Heart right ventricle (tissue), 16 donors: ENCODE results near the gene MT1F. TPM values are rescaled to one million over a fixed set of nuclear protein-coding genes. Genes with fewer than 3 reads are reported as not detected.

Experiments used
- ATAC-seq, 8 donors: fragments of 200-7000 bp; cut with Tn5 transposase; one replicate each; pipeline ENCODE4 v1.9.1; 2020; ENCODE audit warnings: mild to moderate bottlenecking in 8 of 8, moderate library complexity in 8 of 8, moderate number of reproducible peaks in 1 of 8
- DNase-seq, 2 donors: peaks; one replicate each; pipeline ENCODE4 v3.0.0-alpha.2; 2020
- H3K27ac ChIP-seq, 10 donors: fragments of 200-600 bp; sonication (generic) in 2 of 10; one replicate each; pipeline versions ENCODE4 v1.5.0 to v1.8.0; 2020 to 2022; ENCODE audit warnings: mild to moderate bottlenecking in 3 of 10
- H3K27me3 ChIP-seq, 7 donors: fragments of 200-600 bp; one replicate each; pipeline ENCODE4 v1.8.0; 2021 to 2022; ENCODE audit warnings: mild to moderate bottlenecking in 2 of 7
- H3K36me3 ChIP-seq, 9 donors: fragments of 200-600 bp; sonication (generic) in 1 of 9; one replicate each; pipeline versions ENCODE4 v1.5.0 to v1.8.0; 2020 to 2022; ENCODE audit warnings: mild to moderate bottlenecking in 2 of 9
- H3K4me1 ChIP-seq, 9 donors: fragments of 200-600 bp; sonication (generic) in 1 of 9; one replicate each; pipeline versions ENCODE4 v1.5.0 to v1.8.0; 2020 to 2022; ENCODE audit warnings: mild to moderate bottlenecking in 4 of 9
- H3K4me3 ChIP-seq, 10 donors: fragments of 200-600 bp; sonication (generic) in 2 of 10; one replicate each; pipeline versions ENCODE4 v1.5.0 to v1.8.0; 2020 to 2022; ENCODE audit warnings: mild to moderate bottlenecking in 7 of 10, moderate library complexity in 2 of 10
- H3K9me3 ChIP-seq, 11 donors: fragments of 200-600 bp in 10 of 11; sonication (generic) in 2 of 11; one replicate each; pipeline versions ENCODE4 v1.5.0 to v1.8.0; 2013 to 2022; ENCODE audit warnings: mild to moderate bottlenecking in 2 of 11, control low read depth in 1 of 11, moderate library complexity in 1 of 11
- WGBS, 2 donors: extraction: QIAGEN DNeasy Blood & Tissue Kit; methylation state at CpG; one replicate each; pipeline ENCODE4 v1.1.7; 2013; ENCODE audit warnings: inconsistent platforms in 1 of 2; 5-methylcytosine and 5-hydroxymethylcytosine counted together
- intact Hi-C, 10 donors: fragments of 100-400 bp; cut with DNase I; formaldehyde crosslinking; loops; one replicate each; pipeline versions ENCODE4 v1.11.1 to v1.14.2; 2022
- polyA plus RNA-seq, 2 donors: library from polyadenylated mRNA; stranded (reverse); fragments of 200-250 nt; gene quantifications; one replicate each; pipeline ENCODE4 v1.2.3, GENCODE V29; 2013
- total RNA-seq, 10 donors: library from RNA; stranded (reverse); fragmentation: NEBNext Ultra II Directional in 3 of 10; extraction: Animal tissue kit (Norgen Biotek cat#: 25700) in 3 of 10; gene quantifications; one replicate each; pipeline versions ENCODE4 v1.2.1 to v1.2.4, GENCODE V29; 2021 to 2023
- TF ChIP-seq, protein P1 (sequence below), 9 donors: fragments of 200-600 bp; sonication (generic) in 2 of 9; IDR thresholded peaks; one replicate each; pipeline versions ENCODE4 v1.5.0 to v1.8.0; 2021 to 2022; ENCODE audit warnings: antibody characterized with exemption in 9 of 9, mild to moderate bottlenecking in 5 of 9, moderate library complexity in 1 of 9
- donor health status: Arrhythmogenic right ventricular cardiomyopathy.
- donor health status: ischemic (EF 13 %, LVEDD 7.1; RV severe dilation, severe dysfunction).
- donor health status: healthy with polysubstance abuse.
- donor health status: DM: no; HTN: yes; CAD: no.
- donor health status: DM: no; HTN: no; CAD: no.
- donor health status: ischemic (EF 25% LVEDD 6.9; RV normal size, moderate dysfunction).
- donor health status: ischemic (EF 25% LVEDD 5.7; RV mildly dilated, moderate dysfunction).
- donor health status: healthy.
- donor health status: DM: yes; HTN: yes; CAD: no.
- donor health status: Ischemic cardiomyopathy.
- donor health status: ischemic (EF 35%, LVEDD 5.7; RV mildly dilated, moderate dysfunction).
- donor health status: nonischemic (EF 11% LVEDD 7.7; RV severe dilation, severe dysfunction).
- donor health status: DM: yes; HTN: yes; CAD: no.
- donor health status: PGD.
- donor health status: ischemic (EF 29% LVEDD 5.4; RV normal size, mild dysfunction).
- donor health status: nonischemic (EF 23%, LVEDD 6.1; RV moderate dilation, normal function).

Gene MT1F
- total and polyA plus RNA-seq, 12 donors, result 0.98 to 7.7 (median 2.4) TPM

DNA sequence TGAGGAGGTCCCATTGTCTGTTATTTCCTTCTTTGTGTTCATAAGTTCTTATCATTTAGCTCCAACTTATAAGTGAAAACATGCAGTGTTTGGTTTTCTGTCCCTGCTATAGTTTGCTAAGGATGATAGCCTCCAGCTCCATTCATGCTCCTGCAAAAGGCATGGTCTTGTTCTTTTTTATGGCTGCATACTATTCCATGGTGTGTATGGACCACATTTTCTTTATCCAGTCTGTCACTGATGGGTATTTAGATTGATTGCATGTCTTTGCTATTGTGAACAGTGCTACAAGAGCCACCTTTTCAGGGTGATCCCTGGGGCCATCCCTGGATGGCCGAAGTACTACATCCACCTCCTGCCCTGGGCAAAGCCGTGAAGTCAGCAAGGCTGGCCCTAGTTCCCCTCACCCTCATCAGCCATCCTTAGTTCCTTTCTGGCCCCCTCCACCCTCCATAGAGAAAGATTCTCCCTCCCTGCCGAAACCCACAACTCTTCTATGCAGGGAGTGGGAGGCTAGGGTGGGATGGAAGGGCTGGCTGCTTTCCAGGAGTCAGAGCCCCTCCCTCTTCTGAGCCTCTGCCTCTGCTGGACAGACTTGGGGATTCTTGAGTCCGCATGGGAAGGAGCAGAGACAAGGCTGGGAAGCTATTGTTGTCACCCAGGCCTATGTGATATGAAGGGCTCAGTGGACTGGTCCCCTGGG, 32.8 kb downstream of the MT1F start:
- DNase-seq (no peak), ATAC-seq (peak in 1 of 8 donors; percentile 10)
- Histone ChIP-seq H3K9me3 (peaks cover 0 to 17% (median 0%) of the 10 kb centered on the region in 11 donors), H3K36me3 (no peaks in the 10 kb centered on the region), H3K4me3 (no peak overlapping the region), H3K27me3 (no peaks in the 10 kb centered on the region), H3K27ac (no peak overlapping the region), H3K4me1 (peaks cover 0 to 8% (median 0%) of the 10 kb centered on the region in 9 donors)
- intact Hi-C loops, result no loop called here
- WGBS, 2 donors, result 69 to 84% methylated on average over 4 of the region's 4 CpGs
- TF ChIP-seq, protein P1, sequence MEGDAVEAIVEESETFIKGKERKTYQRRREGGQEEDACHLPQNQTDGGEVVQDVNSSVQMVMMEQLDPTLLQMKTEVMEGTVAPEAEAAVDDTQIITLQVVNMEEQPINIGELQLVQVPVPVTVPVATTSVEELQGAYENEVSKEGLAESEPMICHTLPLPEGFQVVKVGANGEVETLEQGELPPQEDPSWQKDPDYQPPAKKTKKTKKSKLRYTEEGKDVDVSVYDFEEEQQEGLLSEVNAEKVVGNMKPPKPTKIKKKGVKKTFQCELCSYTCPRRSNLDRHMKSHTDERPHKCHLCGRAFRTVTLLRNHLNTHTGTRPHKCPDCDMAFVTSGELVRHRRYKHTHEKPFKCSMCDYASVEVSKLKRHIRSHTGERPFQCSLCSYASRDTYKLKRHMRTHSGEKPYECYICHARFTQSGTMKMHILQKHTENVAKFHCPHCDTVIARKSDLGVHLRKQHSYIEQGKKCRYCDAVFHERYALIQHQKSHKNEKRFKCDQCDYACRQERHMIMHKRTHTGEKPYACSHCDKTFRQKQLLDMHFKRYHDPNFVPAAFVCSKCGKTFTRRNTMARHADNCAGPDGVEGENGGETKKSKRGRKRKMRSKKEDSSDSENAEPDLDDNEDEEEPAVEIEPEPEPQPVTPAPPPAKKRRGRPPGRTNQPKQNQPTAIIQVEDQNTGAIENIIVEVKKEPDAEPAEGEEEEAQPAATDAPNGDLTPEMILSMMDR (IDR thresholded peaks at IDR 0.05), result no peak

DNA sequence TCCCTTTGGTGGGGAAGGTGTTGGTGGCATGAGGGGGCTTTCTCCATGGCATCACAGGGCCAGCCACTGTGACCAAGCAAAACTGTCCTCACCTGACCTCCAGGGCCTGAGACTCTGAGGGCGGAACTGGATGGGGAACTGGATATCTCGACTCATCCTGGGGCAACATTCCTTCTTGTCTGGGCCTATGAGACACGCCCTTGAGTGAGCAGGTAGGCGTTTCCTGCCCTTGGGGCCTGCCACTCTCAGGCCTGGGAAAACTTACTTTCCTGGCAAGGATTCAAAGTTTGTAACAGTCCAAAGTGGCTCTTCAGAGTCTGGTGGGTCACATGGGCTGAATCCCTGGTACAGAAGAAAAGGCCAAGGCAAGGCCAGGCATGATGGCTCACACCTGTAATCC, 34.1 kb downstream of the MT1F start:
- Histone ChIP-seq H3K27ac (no peak overlapping the region), H3K4me1 (peaks cover 0 to 8% (median 0%) of the 10 kb centered on the region in 9 donors), H3K9me3 (peaks cover 0 to 8% (median 0%) of the 10 kb centered on the region in 11 donors), H3K27me3 (no peaks in the 10 kb centered on the region), H3K36me3 (no peaks in the 10 kb centered on the region), H3K4me3 (no peak overlapping the region)
- DNase-seq (no peak), ATAC-seq (peak; percentile 52 to 92 (median 87))
- WGBS, 2 donors, result 23 to 42% methylated on average over 4 of the region's 4 CpGs
- intact Hi-C loops, result no loop called here
- TF ChIP-seq, protein P1 (IDR thresholded peaks at IDR 0.05), result no peak

DNA sequence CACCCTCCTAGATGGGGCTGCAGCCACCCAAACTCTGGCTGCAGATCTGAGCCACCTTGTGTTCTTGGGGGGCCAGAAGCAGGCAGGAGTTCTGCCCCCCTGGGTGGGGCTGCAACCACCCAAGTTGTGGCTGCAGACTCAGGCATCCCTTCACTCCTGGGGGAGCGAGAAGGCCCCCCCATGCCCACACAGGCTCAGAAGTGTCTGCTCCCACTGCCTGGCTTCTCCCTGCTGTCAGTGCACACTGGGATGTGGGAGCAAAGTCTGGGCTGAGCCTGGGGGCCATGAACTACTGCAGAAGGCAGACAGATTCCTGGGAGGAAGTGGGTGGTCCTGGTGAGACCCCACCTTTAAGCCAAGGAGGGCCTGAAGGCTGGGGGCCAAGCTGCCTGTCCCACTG, 37.5 kb downstream of the MT1F start:
- 75 to 78% methylated on average over 1 of the region's 1 CpG for WGBS, 2 donors
- intact Hi-C loops, result no loop called here

GRCh38 chr16:56697456-56698155, 39.8 kb downstream of the MT1F start:
- intact Hi-C loops, result no loop called here
- Histone ChIP-seq H3K27me3 (no peaks in the 10 kb centered on the region), H3K4me1 (peaks cover 0 to 9% (median 0%) of the 10 kb centered on the region in 9 donors), H3K4me3 (no peak overlapping the region), H3K36me3 (no peaks in the 10 kb centered on the region), H3K9me3 (peaks cover 0 to 10% (median 0%) of the 10 kb centered on the region in 11 donors), H3K27ac (no peak overlapping the region)
- DNase-seq (no peak), ATAC-seq (no peak)
- TF ChIP-seq, protein P1 (IDR thresholded peaks at IDR 0.05), result no peak
- 85 to 89% methylated on average over 5 of the region's 5 CpGs for WGBS, 2 donors

More for the DNA sequence above, 37.5 kb downstream of the MT1F start:
- Histone ChIP-seq H3K4me3 (no peak overlapping the region), H3K9me3 (peaks cover 0 to 10% (median 0%) of the 10 kb centered on the region in 11 donors), H3K27me3 (no peaks in the 10 kb centered on the region), H3K36me3 (no peaks in the 10 kb centered on the region), H3K27ac (no peak overlapping the region), H3K4me1 (peaks cover 0 to 8% (median 0%) of the 10 kb centered on the region in 9 donors)
- ATAC-seq (no peak), DNase-seq (no peak)
- TF ChIP-seq, protein P1 (IDR thresholded peaks at IDR 0.05), result no peak
